DMS79 (cell line): ENCODE measurements around the gene NCOR2.
A peak's percentile ranks its signal among the peaks of the same experiment; 100 is the strongest.

Source experiments
- DNase-seq: peaks from one replicate; lab custom pipeline; 2025; lab: John Stamatoyannopoulos, UW

NCOR2 gene

DNA sequence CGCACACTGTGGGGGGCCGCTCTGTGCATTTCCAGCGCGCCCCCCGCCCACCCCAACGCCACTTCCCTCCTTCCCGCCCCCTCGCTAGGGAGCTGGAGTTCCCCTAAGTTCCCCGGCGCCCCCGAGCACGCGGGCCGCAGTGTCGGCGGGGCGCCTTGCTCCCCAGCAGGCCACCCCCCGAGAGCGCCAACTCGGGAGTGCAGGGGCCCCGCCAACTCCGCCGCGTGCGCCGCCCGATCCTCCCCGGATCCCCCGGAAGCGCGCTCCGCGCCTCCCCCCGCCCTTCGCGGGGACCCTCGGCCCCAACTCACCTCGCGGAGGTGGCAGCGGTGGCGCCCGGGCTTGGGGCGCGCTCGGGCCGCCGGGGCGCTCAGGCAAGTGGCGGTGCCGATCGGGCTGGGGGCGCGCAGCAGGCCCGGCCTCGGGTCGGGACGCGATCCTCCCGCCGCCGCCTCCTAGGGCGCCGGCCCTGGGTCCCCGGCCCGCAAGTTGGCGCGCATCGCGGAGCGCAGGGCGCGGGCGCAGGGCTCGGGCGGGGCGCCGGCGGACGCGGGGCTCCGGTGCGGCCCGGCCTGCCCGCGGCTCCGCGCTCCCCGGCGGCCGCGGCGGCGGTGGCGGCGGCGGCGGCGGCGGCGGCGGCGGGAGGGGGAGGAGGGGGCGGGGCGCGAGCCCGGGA, at the start of gene NCOR2:
NCOR2 (minus strand) TSS at position 616 of the 676 bp plus-strand sequence. CDS start 72,361 bp downstream, outside the sequence.
- DNase-seq = no peak

DNA sequence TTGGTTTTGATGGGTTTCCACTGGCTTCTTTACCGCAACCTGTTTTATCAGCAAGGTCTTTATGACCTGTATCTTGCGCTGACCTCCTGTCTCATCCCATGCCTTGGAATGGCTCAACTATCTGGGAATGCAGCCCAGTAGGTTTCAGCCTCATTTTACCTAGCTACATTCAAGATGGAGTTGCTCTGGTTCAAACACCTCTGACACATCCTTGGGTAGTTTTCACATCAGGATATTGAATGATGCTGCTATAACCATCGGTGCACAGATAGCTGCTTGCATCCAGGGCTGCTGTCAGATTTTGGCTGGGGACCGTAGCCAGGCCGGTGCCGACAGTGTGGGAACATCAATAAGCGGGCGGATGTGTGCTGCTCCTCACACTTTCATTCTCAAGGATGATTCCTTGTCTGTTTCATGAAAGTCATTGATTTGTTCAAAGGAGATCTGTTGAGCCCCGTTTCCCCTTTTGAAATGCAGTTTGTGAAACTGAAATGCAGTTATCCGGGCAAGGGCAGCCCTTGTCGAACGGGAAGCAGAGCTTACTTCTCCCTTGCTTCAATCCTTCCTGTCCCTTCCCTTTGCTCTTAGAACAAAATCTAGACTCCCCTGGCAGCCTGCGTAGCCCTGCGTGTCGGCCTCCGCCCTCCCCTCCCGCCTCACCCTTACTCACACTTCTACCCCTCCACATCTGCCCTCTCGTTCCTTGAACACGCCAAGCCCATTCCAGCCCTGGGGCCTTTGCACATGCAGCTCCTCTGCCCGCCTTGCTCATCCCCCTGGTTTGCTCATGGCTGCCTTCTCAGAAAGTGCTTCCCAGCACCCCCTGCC, 49.2 kb upstream of the NCOR2 start:
- no peak for DNase-seq

DNA sequence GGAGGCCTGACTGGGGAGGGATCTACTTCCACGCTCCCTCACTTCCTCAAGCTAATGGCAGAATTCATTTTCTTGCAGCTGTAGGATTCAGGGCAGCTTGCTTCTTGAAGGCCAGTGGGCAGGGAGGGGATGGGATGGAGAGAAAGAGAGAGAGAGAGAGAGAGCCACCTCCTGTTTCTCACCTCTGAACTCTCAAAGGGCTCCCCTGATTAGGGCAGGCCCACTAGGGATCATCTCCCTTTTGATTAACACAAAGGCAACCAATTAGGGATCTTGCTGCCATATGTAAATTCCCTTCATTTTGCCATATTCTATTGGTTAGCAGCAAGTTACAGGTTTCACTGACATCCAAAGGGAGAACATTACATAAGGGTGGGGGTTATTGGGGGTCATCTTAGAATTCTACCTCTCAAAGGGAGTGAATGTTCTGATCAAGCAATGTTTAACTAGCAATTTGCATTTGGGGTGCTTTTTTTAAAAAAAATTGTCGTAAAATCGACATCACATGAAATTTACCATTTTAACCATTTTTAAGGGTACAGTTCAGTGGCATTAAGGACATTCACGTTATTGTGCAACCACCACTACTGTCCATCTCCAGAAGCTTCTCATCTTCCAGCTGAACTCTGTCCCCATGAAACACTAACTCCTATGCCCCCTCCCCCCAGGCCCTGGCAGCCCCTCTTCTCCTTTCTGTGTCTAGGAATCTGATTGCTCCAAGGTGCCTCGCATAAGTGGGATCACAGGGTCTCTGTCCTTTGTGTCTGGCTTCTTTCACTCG, 47.3 kb upstream of the NCOR2 start:
- DNase-seq = no peak

GRCh38 chr12:124613151-124613585, 45.8 kb upstream of the NCOR2 start:
- peak; percentile 70 for DNase-seq

DNA sequence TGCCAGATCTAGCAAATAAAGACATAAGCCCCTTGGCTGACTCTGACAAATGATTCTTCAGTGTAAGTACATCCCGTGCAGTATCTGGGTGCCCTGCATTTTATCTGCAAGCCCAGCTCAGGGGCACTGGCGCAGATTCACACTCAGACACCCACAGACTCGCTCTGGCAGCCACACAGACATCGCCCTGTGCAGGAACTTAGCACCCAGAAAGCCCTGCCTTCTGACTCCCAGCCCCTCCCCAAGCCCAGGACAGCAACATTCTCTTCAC, 44.9 kb upstream of the NCOR2 start:
- DNase-seq = no peak

- no peak for DNase-seq
These were observed 44.4 kb upstream of the NCOR2 start for GRCh38 chr12:124611559-124612409.

DNA sequence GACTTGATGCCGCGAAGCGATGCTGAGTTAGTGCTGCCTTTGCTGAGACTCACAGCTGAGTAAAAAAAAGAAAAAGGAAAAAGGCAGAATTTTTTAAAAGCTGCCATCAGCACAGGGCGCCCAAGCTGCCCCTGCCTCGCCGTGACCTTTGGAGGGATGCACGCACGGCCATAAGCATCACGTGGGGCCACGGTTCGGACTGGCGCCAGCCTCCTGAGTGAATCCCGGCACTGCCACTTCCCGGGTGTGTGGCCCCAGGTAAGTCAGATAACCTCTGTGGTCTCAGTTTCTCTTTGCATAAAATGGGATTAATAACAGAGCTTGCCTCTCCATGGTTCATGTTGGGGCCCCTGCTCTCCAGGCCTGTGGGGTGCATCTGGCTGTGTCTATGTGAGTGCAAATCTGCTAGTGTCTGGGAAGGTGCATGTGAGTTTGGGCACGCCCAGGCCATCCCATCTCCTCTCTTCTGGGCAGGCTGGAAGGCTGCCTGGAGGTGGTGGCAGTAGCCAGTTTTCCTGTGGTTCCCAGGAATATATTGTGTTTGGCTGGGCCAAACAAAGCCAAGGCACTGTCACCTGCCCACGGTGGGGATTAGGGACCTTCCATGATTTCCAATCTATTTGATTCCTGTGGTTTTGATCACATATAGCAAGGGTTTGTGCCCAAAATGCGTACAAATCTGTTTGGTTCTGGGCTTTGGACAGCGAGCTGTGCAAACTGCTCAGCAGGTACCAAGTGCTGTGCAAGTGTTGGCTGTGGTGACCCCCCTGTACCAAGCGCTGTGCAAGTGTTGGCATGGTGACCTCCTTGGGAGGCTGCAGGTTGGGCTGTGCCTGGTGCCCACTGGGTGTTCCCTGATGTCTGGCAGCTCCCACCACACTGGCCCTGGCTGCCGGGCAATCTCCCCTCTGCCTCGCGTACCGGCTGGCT, 43.5 kb upstream of the NCOR2 start:
- no peak for DNase-seq

GRCh38 chr12:124610021-124610612, 42.7 kb upstream of the NCOR2 start:
- no peak for DNase-seq

- peak; percentile 78 for DNase-seq
These were observed 41.9 kb upstream of the NCOR2 start for GRCh38 chr12:124609041-124609989.

GRCh38 chr12:124608450-124608870, 41.0 kb upstream of the NCOR2 start:
- no peak for DNase-seq

DNA sequence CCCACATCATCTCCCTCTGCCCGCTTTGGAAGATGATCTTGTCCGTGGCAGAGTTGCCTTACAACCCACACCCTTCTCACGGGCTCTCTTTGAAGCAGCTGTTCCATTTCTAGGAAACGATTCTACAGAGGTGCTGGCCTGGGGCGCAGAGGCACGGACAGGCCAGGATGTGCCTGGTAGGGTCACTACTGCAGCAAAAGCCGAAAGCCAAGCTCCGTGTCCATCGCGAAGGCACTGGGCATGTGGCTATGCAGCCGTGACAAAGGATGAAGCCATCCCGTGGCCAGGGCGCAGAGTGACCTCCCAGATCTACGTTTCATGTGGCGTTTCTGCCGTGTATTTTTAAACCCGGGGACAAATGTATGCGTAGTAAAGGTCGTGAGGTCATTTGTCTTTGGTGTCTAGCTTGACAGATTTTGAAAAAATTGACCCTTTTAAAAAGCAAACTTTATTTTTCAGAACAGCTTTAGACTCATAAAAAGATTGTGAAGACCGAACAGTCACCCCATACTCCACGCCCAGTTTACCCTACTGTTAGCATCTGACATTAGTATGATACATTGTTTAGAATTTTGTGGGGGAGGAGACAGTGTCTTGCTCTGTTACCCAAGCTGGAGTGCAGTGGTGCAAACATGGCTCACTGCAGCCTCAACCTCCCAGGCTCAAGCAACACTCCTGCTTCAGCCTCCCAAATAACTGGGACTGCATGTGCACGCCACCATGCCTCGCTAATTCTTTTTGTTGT, 40.4 kb upstream of the NCOR2 start:
- DNase-seq = no peak

GRCh38 chr12:124605883-124606774, 38.7 kb upstream of the NCOR2 start:
- DNase-seq = no peak

- DNase-seq = peak; percentile 56
These were observed 37.9 kb upstream of the NCOR2 start for GRCh38 chr12:124605150-124605882.

DNA sequence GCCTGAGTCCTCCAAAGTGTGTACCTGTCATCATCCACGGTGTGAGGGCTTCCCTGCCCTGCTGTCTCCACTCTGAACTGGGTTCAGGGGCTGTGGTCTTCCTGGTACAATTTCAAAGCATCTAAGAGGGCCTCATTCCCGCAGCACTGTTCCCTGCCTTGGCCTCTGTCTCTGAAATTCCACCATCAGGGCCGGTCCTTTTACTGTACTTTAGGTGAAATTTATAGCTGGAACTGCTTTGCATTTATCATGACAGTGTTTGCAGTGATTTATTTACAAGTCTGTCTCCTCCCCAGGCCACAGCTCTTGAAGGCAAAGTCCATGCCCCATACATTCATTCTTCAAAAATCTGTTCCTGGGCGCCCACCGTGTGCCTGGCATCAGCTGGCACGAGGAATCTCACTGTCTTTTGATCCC, 36.9 kb upstream of the NCOR2 start:
- DNase-seq = no peak

DNA sequence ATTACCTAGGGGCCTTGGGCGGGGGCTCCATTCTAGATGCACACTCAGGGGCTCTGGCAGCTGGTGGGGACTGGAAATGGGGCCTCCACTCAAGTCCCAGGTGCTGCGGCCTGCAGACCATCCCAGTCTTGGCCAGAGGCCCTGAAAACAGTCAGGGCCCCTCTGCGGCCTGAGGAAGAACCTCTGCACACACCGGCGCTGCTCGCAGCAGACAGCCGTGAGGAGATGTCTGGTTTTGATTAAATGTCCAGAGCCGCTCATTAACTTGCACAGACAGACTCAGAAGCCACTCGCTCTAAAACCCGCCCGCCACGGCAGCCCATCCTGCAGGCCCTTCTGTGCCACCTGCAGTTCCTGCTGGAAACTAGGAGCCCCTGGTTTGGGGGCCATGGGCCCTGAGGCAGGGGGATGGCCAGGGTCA, 36.4 kb upstream of the NCOR2 start:
- DNase-seq = no peak

DNA sequence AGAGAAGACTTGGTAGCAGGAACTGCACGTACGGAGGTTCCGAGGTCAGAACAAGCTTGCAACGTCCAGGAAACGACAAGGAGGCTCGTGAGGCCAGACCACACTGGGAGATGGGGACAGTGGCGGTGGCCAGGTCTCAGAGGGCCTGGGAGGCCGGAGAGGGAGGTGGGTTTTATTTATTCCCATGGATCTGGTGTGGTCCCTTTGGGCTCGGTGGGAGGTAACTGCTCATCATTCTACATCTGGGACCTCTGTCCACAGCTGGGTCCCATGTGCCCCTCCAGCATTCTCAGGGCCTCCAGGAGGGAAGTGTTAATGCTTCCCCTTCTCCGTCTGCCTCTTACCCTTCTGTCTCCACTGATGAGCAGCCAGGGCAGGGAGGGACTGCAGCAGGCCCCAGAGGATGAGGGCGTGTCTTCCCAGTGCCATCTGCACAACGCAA, 35.7 kb upstream of the NCOR2 start:
- DNase-seq = no peak

DNA sequence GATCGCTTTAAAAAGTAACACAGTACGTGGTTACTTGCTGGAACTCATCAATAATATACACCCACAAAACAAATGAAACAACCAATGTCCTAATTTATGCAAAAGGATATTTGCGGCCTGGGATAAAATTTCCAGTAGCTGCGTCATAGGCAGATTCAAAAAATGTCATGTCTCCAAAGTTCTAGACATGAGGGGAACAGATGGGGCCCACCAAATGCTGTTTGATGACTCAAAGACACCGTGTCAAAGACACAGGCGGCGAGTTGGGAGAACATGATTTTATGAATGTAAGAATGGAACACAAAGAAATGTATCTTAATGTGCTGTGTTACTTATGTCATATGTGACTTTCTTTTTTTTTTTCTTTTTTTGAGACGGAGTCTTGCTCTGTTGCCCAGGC, 34.3 kb upstream of the NCOR2 start:
- no peak for DNase-seq
